ENCODE results near the gene QRFPR. TPM values are rescaled to one million over a fixed set of nuclear protein-coding genes. Genes with fewer than 3 reads are reported as not detected.

The QRFPR gene
- polyA plus RNA-seq, 4 donors: 0.50 to 2.3 (median 1.4) TPM

Other genes with a start within 250 kb of the QRFPR start
- 1 to 10 TPM in 3 of 4 donors, under 1 TPM in 1; 0.18 to 1.9 (median 1.6) TPM for gene TNIP3, start 216.7 kb downstream of the QRFPR start, polyA plus RNA-seq (ENCODE audit: insufficient read length in 4 of 4)

Data from left renal pelvis (tissue), 4 donors.